ENCODE data around the gene WNK2.

Gene WNK2

GRCh38 chr9:93185266-93186214 is 1.6 kb downstream of the WNK2 start:
- DNase-seq (ENCODE audit: low read depth), result no peak

- no peak for DNase-seq (ENCODE audit: low read depth)
Measured at GRCh38 chr9:93186215-93186945, 2.4 kb downstream of the WNK2 start.

DNA sequence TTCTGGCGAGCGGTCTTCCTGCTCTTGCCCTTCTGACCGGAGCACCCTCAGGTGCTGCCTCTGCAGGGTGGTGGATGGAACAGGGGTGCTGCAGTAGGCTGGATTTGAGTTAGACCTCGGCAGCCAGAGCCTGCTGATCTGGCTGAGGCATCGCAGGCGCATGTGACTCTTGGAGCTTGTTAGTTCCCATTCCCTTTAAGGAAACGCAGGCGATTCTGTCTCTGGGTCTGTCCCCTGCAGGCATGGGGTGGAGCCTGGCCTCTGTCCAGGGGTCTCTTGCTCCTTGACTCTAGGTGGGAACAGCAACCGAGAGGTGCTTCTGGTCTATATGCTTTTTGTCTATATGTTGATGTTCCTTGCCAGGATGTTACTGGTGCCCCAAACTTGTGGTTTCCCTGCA is 3.1 kb downstream of the WNK2 start:
- no peak for DNase-seq (ENCODE audit: low read depth)

- DNase-seq (ENCODE audit: low read depth), result no peak
Measured at GRCh38 chr9:93187574-93187973, 3.6 kb downstream of the WNK2 start.

DNA sequence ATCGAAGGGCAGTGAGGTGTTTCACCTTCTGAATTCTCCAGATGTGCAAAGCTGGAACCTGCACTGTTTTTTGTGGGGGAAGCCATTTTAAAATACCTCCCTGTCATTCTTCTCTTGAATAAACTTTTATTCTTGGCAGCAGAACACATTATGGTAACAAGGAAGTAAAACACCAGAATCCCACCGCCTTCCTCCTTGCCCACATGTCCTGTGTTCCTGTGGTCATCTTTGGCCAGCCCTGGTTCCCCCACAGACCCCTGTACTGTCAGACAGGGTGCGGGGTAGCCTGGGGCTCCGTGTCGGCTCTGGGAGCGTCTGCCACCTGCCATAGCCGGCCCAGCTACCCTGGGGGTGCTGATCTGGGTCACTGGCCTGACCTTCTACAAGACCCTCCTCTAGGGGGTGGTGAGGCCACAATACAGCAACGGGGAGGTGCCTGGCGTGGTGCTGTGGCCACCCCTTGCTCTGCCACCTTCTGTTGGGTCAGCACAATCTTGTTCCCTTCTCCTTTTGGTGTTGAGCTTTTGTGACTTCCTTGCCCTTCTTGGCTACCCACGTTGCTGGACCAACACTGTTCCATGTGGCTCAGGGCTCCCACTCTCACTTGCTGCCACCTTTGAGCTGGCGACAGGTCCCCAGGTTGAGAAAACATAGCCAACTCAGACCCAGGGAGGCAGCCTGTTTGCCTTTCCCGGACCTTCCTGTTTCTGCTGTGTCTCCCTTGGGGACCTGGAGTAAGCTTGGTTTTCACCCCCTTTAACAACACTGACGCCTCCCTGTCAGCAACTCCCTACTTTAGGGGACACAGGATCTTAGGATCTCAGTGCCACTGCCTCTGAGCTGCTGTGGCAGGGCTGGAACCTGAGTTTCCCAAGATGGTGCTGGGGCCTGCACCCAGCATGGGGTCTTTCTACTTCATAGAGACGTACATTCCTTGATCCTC is 4.8 kb downstream of the WNK2 start:
- no peak for DNase-seq (ENCODE audit: low read depth)

DNA sequence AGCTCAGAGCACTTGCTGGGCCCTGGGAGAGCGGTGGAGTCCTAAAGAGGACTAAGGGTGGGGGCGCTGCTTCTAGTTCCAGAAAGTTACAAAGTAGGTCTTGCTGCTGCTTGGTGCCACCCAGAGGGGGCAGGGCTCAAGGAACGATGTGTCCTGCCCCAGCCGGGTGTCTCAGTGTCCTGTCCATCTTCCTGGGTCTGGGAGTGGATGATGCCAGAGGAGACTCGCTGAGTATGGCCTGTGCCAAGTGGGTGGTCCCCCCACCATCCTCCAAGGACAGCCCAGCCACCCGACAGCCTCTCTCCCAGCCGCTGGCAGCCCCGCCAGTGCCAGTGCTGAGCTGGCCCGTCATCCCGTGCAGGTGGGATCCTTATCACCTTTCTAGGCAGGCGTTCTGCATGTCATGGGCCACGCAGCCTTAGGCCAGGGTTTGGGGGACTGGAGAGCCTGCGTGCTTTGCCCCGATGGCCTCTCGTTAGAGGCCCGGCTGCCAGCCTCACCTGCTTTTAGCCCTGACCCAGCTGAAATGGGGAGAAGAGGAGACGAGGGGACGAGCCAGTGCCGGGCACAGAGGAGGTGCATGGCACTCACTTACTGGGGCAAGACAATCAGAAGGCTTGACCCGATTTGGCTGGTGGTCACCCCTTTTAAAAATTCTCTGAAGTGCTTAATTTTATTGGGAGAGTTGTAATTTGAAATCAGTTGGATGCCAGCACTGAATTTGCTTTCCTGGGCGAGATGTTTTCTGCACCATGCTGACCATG is 5.6 kb downstream of the WNK2 start:
- DNase-seq (ENCODE audit: low read depth), result no peak

DNA sequence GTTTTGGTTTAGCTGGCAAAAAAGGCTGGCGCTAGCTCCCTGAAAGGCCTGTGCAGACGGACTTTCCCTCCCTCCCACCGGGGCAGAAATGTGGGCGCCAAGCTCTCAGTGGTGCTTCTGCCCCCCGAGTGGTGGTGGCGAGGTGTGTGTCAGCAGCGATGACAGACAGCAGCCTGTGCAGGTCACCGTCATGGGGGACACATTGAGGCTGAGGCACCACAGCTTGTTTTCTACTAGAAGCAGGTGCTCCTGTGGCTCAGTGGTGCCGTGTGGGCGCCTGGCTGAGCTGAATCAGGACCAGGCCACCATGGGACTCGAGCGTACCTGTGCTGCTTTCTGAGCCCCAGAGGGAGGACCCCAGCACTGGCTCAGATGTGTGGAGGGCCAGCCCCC is 6.2 kb downstream of the WNK2 start:
- no peak for DNase-seq (ENCODE audit: low read depth)

- DNase-seq (ENCODE audit: low read depth), result no peak
Measured at GRCh38 chr9:93190656-93191353, 6.9 kb downstream of the WNK2 start.

GRCh38 chr9:93191354-93191660 is 7.4 kb downstream of the WNK2 start:
- no peak for DNase-seq (ENCODE audit: low read depth)

GRCh38 chr9:93192721-93193387 is 8.9 kb downstream of the WNK2 start:
- no peak for DNase-seq (ENCODE audit: low read depth)

- DNase-seq (ENCODE audit: low read depth), result no peak
Measured at GRCh38 chr9:93193388-93194220, 9.7 kb downstream of the WNK2 start.

DNA sequence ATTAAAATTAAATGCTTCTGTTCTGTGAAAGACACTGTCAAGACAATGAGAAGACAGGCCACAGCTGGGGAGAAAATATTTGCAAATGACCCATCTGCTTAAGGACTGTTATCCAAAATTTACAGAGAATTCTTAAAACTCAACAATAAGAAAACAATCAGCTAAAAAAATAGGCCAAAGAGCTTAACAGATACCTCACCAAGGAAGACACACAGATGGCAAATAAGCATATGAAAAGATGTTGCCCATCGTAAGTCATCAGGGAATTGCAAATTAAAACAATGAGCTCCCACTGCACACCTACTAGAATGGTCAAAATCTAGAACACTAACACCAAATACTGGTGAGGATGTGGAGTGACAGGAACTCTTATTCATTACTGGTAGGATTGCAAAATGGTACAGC is 10.3 kb downstream of the WNK2 start:
- no peak for DNase-seq (ENCODE audit: low read depth)

DNA sequence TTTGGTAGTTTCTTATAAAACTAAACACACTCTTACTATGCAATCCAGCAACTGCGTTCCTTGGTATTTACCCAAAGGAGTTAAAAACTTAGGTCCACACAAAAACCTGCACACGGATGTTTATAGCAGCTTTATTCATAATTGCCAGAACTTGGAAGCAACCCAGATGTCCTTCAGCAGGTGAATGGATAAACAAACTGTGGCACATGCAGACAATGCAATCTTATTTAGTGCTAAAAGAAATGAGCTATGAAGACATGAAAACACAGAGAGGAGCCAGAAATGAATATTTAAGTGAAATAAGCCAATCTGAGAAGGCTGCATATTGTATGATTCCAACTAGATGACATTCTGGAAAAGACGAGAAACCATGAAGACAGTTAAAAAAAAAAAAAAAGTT is 10.7 kb downstream of the WNK2 start:
- DNase-seq (ENCODE audit: low read depth), result no peak

- no peak for DNase-seq (ENCODE audit: low read depth)
Measured at GRCh38 chr9:93196096-93197055, 12.4 kb downstream of the WNK2 start.

DNA sequence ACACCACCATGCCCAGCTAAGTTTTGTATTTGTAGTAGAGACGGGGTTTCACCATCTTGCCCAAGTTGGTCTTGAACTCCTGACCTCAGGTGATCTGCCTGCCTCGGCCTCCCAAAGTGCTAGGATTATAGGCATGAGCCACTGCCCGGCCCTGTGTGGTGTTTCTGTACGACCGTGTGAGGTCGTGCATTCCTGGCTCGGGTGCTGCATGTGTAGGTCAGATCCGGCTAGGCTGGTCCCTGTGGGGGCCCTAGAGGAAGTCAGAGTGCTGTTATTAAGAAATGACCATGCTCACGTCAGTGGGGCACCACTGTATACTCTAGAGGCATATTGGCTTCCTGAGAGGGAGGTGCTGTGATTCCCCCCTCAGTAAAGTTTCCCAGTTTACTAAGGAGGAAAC is 13.7 kb downstream of the WNK2 start:
- no peak for DNase-seq (ENCODE audit: low read depth)

DNA sequence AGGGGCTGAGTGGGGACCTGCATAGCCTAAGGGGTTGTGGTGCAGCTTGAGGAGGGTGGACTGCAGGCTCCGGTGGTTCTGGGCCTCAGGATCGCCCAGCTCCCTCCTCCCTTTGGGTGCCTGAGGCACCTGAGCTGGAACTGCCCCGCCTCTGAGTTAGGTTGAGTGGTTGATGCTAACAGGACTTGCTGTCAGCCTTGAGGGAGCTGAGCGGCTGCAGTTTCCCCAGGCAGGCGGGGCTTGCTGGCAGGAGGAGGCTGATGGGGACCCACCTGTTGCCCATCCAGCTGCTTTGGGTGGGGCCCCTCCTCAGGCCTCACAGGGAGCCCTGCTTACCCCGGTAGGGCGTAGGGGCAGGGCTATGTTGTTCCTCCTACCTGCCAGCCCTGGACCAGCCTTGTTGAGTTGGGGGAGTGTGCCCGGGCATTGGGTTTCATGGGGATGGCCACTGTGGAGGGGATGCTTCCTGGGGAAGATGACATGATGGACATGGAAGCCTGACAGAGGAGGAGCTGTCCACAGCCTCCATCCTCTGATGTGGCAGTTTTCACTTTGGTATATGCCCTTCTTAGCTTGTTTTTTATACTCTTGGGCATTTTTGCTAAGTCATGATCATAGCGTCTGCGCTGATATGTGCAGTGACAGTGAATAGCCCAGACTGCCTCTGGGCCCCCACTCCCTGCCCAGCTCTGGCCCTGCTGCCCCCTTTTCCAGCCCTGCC is 14.3 kb downstream of the WNK2 start:
- DNase-seq (ENCODE audit: low read depth), result no peak

GRCh38 chr9:93198838-93199625 is 15.1 kb downstream of the WNK2 start:
- DNase-seq (ENCODE audit: low read depth), result no peak
